Mesendoderm (in vitro differentiated cells): ENCODE data around the gene EHBP1L1.
A peak's percentile ranks its signal among the peaks of the same experiment; 100 is the strongest.

Experiments used
- DNase-seq: peaks from one replicate; pipeline ENCODE4 v3.0.0; 2013
- H2AK5ac ChIP-seq: 2 replicates; pipeline ENCODE4 v1.6.1; 2013; ENCODE audit warnings: low read length, inconsistent platforms
- H2BK120ac ChIP-seq: 2 replicates; pipeline ENCODE4 v1.6.1; 2013; ENCODE audit warnings: low read depth, mild to moderate bottlenecking, low read length, moderate library complexity, mixed read lengths
- H2BK15ac ChIP-seq: replicated peaks from 2 replicates; pipeline ENCODE4 v1.6.1; 2013; ENCODE audit warnings: low read depth, mild to moderate bottlenecking, moderate library complexity
- H2BK5ac ChIP-seq: 2 replicates; pipeline ENCODE4 v1.6.1; 2013; ENCODE audit warnings: low read length, inconsistent platforms
- H3K18ac ChIP-seq: 2 replicates; pipeline ENCODE4 v1.6.1; 2013; ENCODE audit warnings: mild to moderate bottlenecking, low read length, mixed read lengths
- H3K23ac ChIP-seq: one replicate; pipeline ENCODE4 v1.6.1; 2013; ENCODE audit warnings: low read length
- H3K27ac ChIP-seq: 2 replicates; pipeline ENCODE4 v1.5.1; 2013; ENCODE audit warnings: low read depth, mild to moderate bottlenecking, inconsistent platforms, low read length, moderate library complexity
- H3K27me3 ChIP-seq: 2 replicates; pipeline ENCODE4 v1.6.1; 2013; ENCODE audit warnings: low read length, control low read depth, mild to moderate bottlenecking, inconsistent platforms; ENCODE audit not compliant: insufficient read depth, poor library complexity
- H3K36me3 ChIP-seq: 2 replicates; pipeline ENCODE4 v1.6.1; 2013; ENCODE audit warnings: low read length, inconsistent platforms; ENCODE audit not compliant: control insufficient read depth, insufficient read depth
- H3K4ac ChIP-seq: one replicate; pipeline ENCODE4 v1.6.1; 2013; ENCODE audit warnings: low read depth, mild to moderate bottlenecking, low read length, moderate library complexity
- H3K4me1 ChIP-seq: 2 replicates; pipeline ENCODE4 v1.6.1; 2013; ENCODE audit warnings: low read depth, low read length, inconsistent platforms; ENCODE audit not compliant: control insufficient read depth
- H3K4me2 ChIP-seq: 2 replicates; pipeline ENCODE4 v1.6.1; 2013; ENCODE audit warnings: low read length
- H3K4me3 ChIP-seq: 2 replicates; pipeline ENCODE4 v1.5.1; 2013; ENCODE audit warnings: mild to moderate bottlenecking, low read length
- H3K56ac ChIP-seq: one replicate; pipeline ENCODE4 v1.6.1; 2013; ENCODE audit warnings: low read length
- H3K79me1 ChIP-seq: 2 replicates; pipeline ENCODE4 v1.6.1; 2013; ENCODE audit warnings: low read length, inconsistent platforms
- H3K79me2 ChIP-seq: 2 replicates; pipeline ENCODE4 v1.6.1; 2013; ENCODE audit warnings: mild to moderate bottlenecking, low read length; ENCODE audit not compliant: control insufficient read depth, insufficient read depth
- H3K9ac ChIP-seq: 2 replicates; pipeline ENCODE4 v1.6.1; 2013; ENCODE audit warnings: low read length, inconsistent platforms
- H4K5ac ChIP-seq: one replicate; pipeline ENCODE4 v1.6.1; 2013; ENCODE audit warnings: low read length
- H4K8ac ChIP-seq: one replicate; pipeline ENCODE4 v1.6.1; 2013; ENCODE audit warnings: low read depth, mild to moderate bottlenecking, control low read depth, low read length, moderate library complexity
- WGBS: extraction: QIAGEN DNeasy Blood & Tissue Kit; methylation state at CpG from one replicate; pipeline ENCODE4 v1.1.7; 2013; ENCODE audit warnings: low lambda C conversion rate, missing lambda C conversion rate; ENCODE audit not compliant: insufficient coverage; ENCODE audit errors: extremely low coverage; 5-methylcytosine and 5-hydroxymethylcytosine counted together

EHBP1L1 gene

DNA sequence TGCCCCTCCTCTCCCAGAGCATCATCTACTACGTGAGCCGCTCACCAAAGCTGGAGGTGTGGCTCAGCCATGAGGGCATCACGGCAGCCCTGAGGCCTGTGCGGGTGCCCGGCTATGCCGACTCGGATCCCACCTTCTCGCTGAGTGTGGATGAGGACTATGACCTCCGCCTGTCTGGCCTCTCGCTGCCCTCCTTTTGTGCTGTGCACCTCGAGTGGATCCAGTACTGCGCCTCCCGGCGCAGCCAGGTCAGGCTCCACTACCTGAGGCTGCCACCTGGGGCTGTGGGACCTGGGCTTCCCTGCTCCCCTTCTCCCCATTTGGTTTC, 58.2 kb downstream of the EHBP1L1 start:
- no peak overlapping the region for H3K4ac ChIP-seq
- H2BK120ac ChIP-seq, result no peak overlapping the region
- H3K4me3 ChIP-seq, result no peak overlapping the region
- H3K23ac ChIP-seq, result no peak overlapping the region
- WGBS, result no CpG with 5 or more reads among the region's 14 CpGs
- no peaks in the 10 kb centered on the region for H3K27me3 ChIP-seq
- H3K79me2 ChIP-seq, result no peaks in the 10 kb centered on the region
- no peak overlapping the region for H2BK5ac ChIP-seq
- no peak overlapping the region for H2AK5ac ChIP-seq
- no peak overlapping the region for H4K5ac ChIP-seq
- peaks cover 3% of the 10 kb centered on the region for H3K4me1 ChIP-seq
- H3K9ac ChIP-seq, result no peak overlapping the region
- H2BK15ac ChIP-seq, result no peak overlapping the region
- no peak overlapping the region for H4K8ac ChIP-seq
- H3K18ac ChIP-seq, result no peak overlapping the region
- no peak overlapping the region for H3K4me2 ChIP-seq
- peaks cover 22% of the 10 kb centered on the region for H3K36me3 ChIP-seq
- no peak overlapping the region for H3K56ac ChIP-seq
- no peak for DNase-seq
- no peaks in the 10 kb centered on the region for H3K79me1 ChIP-seq
- no peak overlapping the region for H3K27ac ChIP-seq

DNA sequence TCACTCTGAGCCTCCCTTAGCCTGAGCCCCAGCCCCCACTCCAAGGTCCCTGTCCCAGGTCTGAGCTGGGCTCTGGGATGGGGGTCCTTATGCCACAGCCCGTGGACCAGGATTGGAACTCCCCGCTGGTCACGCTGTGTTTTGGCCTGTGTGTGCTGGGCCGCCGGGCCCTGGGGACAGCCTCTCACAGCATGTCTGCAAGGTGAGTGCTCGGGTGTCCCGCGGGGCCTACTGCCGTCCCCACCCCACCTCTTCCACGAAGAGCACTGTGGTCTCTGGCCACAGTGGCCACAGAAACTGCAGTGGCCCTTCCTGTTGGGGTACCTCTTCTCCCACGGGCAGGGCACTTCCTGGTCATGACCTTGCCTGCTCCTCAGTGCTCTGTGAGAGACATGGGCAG, 58.6 kb downstream of the EHBP1L1 start:
- Histone ChIP-seq H3K79me1 (no peaks in the 10 kb centered on the region), H2BK15ac (no peak overlapping the region), H3K79me2 (no peaks in the 10 kb centered on the region), H4K5ac (no peak overlapping the region), H2BK120ac (no peak overlapping the region), H3K27ac (no peak overlapping the region), H3K4me2 (no peak overlapping the region), H3K36me3 (peaks cover 18% of the 10 kb centered on the region), H3K4ac (no peak overlapping the region), H3K23ac (no peak overlapping the region), H3K9ac (no peak overlapping the region), H3K18ac (no peak overlapping the region), H3K4me3 (no peak overlapping the region), H3K56ac (no peak overlapping the region), H2BK5ac (no peak overlapping the region), H4K8ac (no peak overlapping the region), H3K27me3 (no peaks in the 10 kb centered on the region), H3K4me1 (peaks cover 3% of the 10 kb centered on the region), H2AK5ac (no peak overlapping the region)
- no CpG with 5 or more reads among the region's 11 CpGs for WGBS
- no peak for DNase-seq

DNA sequence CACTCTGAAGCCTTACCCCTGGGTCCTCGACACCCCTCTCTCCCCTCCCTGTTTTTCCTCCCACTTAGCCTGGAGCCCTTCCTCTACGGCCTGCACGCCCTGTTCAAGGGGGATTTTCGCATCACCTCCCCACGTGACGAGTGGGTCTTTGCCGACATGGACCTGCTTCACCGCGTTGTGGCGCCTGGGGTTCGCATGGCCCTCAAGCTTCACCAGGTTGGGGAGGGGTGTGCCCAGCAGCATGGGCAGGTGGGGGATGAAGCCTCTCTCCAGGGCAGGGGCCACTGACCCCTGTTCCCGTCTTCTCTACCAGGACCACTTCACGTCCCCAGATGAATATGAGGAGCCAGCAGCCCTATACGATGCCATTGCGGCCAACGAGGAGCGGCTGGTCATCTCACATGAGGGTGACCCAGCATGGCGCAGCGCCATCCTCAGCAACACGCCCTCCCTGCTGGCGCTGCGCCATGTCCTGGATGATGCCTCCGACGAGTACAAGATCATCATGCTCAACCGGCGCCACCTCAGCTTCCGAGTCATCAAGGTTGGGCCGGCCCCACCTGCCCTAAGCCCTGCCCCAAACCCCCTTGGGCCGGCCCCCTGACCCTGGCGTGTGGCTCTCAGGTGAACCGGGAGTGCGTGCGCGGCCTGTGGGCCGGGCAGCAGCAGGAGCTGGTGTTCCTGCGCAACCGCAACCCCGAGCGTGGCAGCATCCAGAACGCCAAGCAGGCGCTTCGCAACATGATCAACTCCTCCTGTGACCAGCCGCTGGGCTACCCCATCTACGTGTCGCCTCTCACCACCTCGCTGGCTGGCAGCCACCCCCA, 59.3 kb downstream of the EHBP1L1 start:
- Histone ChIP-seq H2BK120ac (no peak overlapping the region), H3K23ac (no peak overlapping the region), H3K79me1 (no peaks in the 10 kb centered on the region), H3K4me3 (no peak overlapping the region), H3K56ac (no peak overlapping the region), H2AK5ac (no peak overlapping the region), H3K4me2 (no peak overlapping the region), H2BK5ac (no peak overlapping the region), H3K27me3 (no peaks in the 10 kb centered on the region), H3K4ac (no peak overlapping the region), H3K9ac (no peak overlapping the region), H2BK15ac (no peak overlapping the region), H3K79me2 (no peaks in the 10 kb centered on the region), H4K5ac (no peak overlapping the region), H3K4me1 (peaks cover 3% of the 10 kb centered on the region), H3K27ac (no peak overlapping the region), H4K8ac (no peak overlapping the region), H3K18ac (no peak overlapping the region), H3K36me3 (peaks cover 14% of the 10 kb centered on the region)
- DNase-seq, result no peak
- WGBS, result no CpG with 5 or more reads among the region's 46 CpGs

DNA sequence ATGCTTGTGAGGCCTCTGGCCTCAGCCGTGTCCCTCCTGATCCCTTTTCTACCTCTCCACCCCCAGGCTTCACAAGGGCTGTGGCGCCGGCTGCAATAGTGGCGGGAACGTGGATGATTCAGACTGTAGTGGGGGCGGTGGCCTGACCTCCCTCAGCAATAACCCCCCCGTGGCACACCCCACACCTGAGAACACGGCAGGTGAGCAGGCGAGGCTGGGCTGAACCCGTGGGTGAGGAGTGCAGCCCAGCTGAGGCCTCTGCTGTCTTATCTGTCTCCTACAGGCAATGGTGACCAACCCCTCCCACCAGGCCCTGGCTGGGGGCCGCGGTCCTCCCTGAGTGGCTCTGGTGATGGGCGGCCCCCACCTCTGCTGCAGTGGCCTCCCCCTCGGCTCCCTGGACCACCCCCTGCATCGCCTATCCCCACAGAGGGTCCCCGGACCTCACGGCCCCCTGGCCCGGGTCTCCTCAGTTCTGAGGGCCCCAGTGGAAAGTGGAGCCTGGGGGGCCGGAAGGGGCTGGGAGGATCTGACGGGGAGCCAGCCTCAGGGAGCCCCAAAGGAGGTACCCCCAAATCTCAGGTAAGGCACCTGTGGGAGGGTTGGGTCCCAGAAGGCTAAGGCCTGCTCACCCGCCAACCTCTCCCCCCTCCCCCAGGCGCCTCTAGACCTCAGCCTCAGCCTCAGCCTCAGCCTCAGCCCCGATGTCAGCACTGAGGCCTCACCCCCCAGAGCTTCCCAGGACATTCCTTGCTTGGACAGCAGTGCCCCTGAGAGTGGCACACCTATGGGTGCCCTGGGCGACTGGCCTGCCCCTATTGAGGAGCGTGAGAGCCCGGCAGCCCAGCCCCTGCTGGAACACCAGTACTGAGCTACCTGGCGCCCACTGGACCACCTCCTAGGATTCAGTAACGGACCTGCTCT, 60.5 kb downstream of the EHBP1L1 start:
- Histone ChIP-seq H4K8ac (no peak overlapping the region), H3K36me3 (peaks cover 12% of the 10 kb centered on the region), H3K27me3 (no peaks in the 10 kb centered on the region), H4K5ac (no peak overlapping the region), H3K4me3 (no peak overlapping the region), H3K9ac (no peak overlapping the region), H3K18ac (no peak overlapping the region), H3K4me1 (peaks cover 3% of the 10 kb centered on the region), H3K27ac (no peak overlapping the region), H2BK120ac (no peak overlapping the region), H3K23ac (no peak overlapping the region), H2AK5ac (no peak overlapping the region), H3K79me1 (no peaks in the 10 kb centered on the region), H2BK5ac (no peak overlapping the region), H3K4ac (no peak overlapping the region), H2BK15ac (no peak overlapping the region), H3K56ac (no peak overlapping the region), H3K79me2 (no peaks in the 10 kb centered on the region), H3K4me2 (no peak overlapping the region)
- no peak for DNase-seq
- no CpG with 5 or more reads among the region's 28 CpGs for WGBS

DNA sequence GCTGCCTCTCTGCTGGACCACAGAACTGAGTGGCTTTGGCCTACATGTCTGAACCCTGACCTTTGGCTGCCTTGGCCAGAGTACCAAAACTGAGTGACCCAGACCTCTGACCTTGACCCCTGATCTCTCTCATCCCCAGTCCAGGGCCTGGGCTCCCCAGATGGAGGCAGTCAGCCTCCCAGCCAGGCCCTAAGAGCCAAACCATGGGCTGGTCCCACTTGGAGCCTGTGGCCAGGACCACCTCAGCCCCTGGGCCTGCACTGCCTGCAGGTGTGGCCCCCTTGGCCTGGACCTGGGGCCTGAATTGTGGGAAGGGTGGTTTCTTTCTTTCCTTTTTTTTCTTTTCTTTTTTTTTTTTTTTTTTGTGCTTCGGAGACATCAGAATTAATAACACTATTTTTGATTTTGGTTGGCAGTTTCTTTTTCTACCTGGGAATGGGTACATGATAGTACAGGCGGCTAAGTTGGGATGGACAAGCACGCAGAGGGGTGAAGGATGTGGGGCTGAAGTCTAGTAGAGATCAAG, 61.2 kb downstream of the EHBP1L1 start:
- H3K36me3 ChIP-seq, result peaks cover 12% of the 10 kb centered on the region
- H2BK5ac ChIP-seq, result no peak overlapping the region
- no peaks in the 10 kb centered on the region for H3K79me2 ChIP-seq

More for the DNA sequence above, 61.2 kb downstream of the EHBP1L1 start:
- no peak overlapping the region for H2AK5ac ChIP-seq
- no peak overlapping the region for H4K5ac ChIP-seq
- no peaks in the 10 kb centered on the region for H3K27me3 ChIP-seq
- no peak overlapping the region for H3K23ac ChIP-seq
- no peak overlapping the region for H3K4ac ChIP-seq
- no peak overlapping the region for H3K18ac ChIP-seq
- no CpG with 5 or more reads among the region's 3 CpGs for WGBS
- H3K9ac ChIP-seq, result peak overlapping the region; percentile 46
- H3K4me2 ChIP-seq, result no peak overlapping the region
- peaks cover 5% of the 10 kb centered on the region for H3K4me1 ChIP-seq
- no peak overlapping the region for H2BK120ac ChIP-seq
- H4K8ac ChIP-seq, result no peak overlapping the region
- no peak for DNase-seq
- H3K27ac ChIP-seq, result peak overlapping the region; percentile 59
- no peak overlapping the region for H2BK15ac ChIP-seq
- no peaks in the 10 kb centered on the region for H3K79me1 ChIP-seq
- no peak overlapping the region for H3K4me3 ChIP-seq
- peak overlapping the region; percentile 70 for H3K56ac ChIP-seq
